Transverse colon (tissue), 4 donors: Measurements from ENCODE around the gene CHPF2.

Source experiments
- CTCF ChIP-seq, 5 experiments: fragments of 200-600 bp in 3 of 5; fragments of 450-650 bp in 2 of 5; sonication (generic) in 3 of 5; IDR thresholded peaks; 1 replicate in 2 of 5; 2 replicates in 3 of 5; pipeline ENCODE4 v1.5.1; 2016 to 2017; ENCODE audit warnings: antibody characterized with exemption in 5 of 5, inconsistent platforms in 3 of 5, mild to moderate bottlenecking in 2 of 5, moderate library complexity in 1 of 5
- POLR2A ChIP-seq: fragments of 450-650 bp; IDR thresholded peaks from one replicate; pipeline ENCODE4 v1.6.1; 2016; ENCODE audit warnings: antibody characterized with exemption, mild to moderate bottlenecking, moderate library complexity
- POLR2AphosphoS5 ChIP-seq, 3 donors: sonication (generic); formaldehyde crosslinking; IDR thresholded peaks; one replicate each; pipeline ENCODE4 v1.6.1; 2016; ENCODE audit warnings: antibody characterized with exemption in 3 of 3

GRCh38 chr7:151247611-151248345 lies 15.5 kb downstream of the CHPF2 start:
- TF ChIP-seq CTCF (IDR thresholded peaks at IDR 0.05) (no peak), POLR2AphosphoS5 (IDR thresholded peaks at IDR 0.05) (no peak), POLR2A (no peak)
